GM18873 (cell line): ENCODE measurements around the gene GPR35.

ENCODE experiments used
- ATAC-seq: cut with Tn5 transposase; IDR thresholded peaks from one replicate; pipeline ENCODE4 v1.9.1; 2021; ENCODE audit warnings: mild to moderate bottlenecking, moderate library complexity, moderate number of reproducible peaks; ENCODE audit not compliant: unreplicated experiment, low FRiP score

Gene GPR35, protein sequence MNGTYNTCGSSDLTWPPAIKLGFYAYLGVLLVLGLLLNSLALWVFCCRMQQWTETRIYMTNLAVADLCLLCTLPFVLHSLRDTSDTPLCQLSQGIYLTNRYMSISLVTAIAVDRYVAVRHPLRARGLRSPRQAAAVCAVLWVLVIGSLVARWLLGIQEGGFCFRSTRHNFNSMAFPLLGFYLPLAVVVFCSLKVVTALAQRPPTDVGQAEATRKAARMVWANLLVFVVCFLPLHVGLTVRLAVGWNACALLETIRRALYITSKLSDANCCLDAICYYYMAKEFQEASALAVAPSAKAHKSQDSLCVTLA

DNA sequence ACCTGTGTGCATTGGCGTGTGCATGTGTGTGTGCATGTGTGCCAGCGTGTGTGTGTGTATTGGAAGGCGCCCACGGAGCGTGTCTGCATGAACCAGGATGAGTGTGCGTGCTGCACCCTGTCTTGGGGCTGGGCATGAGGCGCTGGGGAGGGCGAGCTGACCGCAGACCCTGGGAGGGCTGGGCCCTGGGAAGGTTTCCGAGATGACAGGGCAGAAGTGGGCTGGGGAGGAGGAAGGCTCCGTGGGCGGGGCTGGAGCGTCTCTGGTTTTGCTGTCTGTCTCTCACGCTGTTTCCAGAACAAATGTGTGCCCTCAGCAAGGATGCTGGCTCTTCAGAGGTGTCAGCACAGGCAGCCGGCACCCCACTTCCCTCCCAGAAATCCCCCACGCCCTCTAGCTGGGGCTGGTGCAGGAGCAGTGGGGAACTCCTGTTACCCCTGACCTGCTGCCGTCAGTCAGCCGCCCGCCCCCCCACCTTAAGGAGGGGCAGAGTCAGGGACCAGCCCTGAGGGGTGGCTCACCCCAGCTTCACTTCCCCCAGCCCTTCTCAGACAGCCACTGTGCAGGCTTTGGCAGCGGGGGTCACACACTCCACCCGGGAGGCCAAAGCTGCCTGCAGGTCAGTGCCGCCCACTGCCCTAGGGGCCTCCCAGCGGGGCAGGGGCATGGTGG is at the start of gene GPR35:
Gene GPR35, plus strand, starts transcription at position 531 of the 672 bp plus-strand sequence. CDS start 4,473 bp downstream, outside the sequence.
- ATAC-seq, result no peak

DNA sequence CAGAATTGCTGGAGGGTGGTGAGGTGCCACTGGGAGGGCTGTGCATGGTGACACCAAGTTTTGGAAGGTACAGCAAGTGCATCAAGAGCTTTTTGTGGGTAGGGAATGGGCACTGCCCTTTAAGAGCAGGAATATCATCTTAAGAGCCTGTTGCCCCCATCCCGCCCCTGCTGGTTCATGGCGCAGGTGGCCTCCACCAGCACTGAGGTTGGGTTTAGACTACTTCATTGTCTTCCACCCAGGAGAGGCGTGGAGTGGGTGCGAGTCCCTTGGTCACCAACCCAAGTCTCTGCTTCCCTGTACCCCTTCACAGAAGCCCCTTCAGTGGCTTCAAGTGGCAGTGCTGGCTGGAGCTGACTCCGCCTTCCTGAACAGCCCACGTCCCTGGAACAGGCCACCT is 49.2 kb upstream of the GPR35 start:
- no peak for ATAC-seq

DNA sequence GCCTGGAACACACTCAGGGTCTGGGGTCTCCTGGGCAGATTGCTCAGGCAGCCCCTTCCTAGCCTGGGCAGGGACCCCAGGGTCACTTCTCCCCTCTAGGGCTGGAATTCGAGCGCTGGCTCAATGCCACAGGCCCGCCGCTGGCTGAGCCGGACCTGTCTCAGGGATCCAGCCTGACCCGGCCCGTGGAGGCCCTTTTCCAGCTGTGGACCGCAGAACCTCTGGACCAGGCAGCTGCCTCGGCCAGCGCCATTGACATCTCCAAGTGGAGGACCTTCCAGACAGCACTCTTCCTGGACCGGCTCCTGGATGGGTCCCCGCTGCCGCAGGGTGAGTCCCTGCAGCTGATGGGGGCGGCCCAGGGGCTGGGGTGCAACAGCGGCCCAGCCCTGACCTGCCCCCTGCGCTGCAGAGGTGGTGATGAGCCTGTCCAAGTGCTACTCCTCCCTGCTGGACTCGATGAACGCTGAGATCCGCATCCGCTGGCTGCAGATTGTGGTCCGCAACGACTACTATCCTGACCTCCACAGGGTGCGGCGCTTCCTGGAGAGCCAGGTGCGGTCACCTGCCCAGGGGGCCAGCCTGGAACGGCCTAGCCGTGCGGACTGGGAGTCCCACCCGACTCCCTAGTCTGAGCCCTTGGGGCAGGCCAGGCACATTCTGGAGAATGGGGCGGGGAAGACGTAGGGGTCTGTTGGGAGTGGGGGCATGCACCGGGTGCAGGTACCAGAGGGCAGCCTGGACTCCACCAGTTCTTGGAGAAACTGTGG is 48.7 kb upstream of the GPR35 start:
- no peak for ATAC-seq

DNA sequence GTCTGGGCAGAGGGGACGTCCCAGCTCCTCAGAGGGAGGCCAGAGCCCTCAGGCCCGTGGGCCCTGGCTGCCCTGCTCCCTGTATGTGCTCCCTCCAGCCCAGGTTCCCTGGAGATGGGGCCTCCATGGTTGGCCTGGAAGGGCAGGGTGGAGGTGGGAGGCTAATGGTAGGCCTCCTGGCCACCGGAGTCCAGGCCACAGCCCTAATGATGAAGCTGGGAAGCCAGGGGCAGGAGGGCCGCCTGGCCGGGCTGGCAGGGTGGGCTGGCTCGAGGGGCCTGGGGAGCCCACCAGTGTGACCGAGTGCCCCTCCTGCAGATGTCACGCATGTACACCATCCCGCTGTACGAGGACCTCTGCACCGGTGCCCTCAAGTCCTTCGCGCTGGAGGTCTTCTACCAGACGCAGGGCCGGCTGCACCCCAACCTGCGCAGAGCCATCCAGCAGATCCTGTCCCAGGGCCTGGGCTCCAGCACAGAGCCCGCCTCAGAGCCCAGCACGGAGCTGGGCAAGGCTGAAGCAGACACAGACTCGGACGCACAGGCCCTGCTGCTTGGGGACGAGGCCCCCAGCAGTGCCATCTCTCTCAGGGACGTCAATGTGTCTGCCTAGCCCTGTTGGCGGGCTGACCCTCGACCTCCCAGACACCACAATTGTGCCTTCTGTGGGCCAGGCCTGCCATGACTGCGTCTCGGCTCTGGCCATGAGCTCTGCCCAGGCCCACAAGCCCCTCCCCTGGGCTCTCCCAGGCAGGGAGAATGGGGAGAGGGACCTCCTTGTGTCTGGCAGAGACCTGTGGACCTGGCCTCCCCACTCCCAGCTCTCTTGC is 47.8 kb upstream of the GPR35 start:
- ATAC-seq, result no peak

DNA sequence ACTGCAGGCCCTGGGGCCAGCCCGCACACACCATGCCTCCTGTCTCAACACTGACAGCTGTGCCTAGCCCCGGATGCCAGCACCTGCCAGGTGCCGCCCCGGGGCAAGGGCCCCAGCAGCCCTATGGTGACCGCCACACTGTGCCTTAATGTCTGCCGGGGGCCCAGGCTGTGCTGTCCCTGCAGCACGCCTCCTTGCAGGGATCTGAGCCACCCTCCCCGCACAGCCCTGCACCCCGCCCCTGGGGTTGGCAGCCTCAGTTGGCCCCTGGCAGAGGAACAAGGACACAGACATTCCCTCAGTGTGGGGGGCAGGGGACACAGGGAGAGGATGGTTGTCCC is 47.2 kb upstream of the GPR35 start:
- ATAC-seq, result no peak

DNA sequence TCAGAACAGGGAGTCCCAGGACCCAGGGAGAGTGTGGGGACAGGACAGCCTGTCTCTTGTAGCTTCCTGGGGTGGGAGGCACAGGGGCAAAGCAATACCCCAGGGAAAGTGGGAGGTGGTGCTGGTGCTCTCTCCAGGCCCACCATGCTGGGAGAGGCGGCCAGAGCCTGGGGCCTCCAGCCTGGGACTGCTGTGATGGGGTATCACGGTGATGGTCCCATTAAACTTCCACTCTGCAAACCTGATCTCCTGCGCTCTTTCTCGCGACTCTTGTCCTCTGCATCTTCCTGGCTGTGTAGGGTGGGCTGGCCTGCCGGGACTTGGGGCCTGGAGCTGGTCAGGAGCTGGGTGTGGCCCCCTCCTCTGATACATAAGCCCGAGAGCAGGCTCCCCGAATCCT is 46.8 kb upstream of the GPR35 start:
- no peak for ATAC-seq

DNA sequence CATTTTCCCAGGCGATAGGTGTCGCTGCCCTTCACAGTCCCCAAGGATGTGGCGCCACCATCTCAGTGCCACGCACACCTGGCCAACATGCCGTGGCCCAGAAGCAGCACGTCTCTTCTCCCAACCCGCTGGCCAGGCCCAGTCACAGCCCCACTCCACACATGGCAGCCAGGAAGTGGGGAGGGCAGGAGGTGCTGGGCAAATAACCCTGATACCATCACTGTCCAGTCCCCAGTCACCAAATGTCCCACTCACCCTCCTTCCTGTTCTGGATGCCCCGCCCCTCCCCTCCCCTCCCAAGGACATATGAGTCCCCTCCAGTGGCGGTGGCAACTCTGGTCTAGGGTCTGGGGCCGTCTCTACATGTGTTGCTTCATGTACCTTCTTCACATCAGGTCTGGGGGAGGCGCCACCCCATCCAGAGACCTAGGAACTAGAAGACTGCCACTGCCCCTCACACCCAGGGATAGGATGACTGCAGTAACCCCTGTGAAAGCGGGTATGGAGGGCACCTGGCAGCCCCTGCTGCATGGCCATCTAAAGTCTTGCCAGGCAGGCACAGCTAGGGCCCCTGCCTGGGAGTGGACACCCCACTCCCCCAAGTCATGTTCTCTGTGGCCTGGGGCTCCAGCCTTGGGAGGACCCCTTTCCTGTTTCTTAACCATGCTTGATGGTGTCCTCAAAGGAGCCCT is 46.1 kb upstream of the GPR35 start:
- no peak for ATAC-seq

DNA sequence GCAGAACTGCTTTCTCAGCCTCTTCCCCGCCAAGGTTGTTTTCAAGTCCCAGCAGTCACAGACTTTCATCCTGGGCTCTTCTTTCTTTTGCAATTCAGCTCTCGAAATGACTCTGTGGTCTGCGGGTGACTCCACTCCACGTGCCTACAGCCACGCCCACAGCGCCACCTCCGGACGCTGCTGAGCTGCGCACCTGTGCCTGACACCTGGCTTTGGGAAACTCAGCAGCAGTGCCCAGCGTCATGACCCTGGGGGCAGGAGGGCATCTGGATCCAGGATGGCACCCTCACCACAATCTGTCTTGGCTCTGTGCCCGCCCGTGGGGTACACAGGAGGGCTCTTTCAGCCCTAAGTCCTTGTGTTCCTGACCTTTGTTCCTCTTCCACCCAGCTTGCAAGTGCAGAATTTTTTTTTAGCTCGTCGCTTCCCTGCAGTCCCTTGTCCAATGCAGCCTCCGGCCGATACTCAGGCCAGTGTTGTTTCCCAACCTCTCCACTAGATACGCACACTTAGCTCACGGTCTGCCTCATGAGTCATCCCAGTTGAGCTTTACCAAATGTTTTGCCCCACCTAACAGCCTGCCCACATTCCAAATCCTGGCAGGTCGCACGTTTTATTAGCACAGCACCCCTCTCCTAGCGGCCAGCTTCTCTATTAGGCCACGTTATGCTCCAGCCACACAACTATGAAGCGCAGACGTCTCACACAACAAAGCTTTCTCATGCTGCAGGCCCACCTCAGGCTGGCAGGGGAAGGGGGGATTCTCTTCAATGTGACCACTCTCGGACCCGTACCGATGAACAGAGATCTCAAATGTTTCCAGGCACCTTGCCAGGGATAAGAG is 45.3 kb upstream of the GPR35 start:
- ATAC-seq, result no peak

DNA sequence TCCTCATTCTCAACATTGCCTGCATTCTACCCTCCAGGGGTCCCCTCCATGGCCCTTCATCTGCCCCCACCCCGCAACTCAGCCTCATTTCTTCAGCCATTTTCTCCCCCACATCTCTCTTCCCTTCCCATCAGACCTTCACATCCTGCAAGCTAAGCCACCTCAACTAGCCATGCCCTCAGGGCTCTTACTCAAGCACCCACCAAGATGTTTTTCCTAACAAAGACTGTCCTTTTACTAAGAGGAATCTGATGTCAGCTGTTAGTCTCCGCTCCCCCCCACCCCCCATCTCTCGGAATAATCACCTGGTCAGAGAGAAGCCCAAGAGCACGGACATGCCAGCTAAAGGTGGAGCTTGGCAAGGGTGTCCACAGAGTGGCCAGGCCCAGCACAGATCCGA is 43.5 kb upstream of the GPR35 start:
- no peak for ATAC-seq

DNA sequence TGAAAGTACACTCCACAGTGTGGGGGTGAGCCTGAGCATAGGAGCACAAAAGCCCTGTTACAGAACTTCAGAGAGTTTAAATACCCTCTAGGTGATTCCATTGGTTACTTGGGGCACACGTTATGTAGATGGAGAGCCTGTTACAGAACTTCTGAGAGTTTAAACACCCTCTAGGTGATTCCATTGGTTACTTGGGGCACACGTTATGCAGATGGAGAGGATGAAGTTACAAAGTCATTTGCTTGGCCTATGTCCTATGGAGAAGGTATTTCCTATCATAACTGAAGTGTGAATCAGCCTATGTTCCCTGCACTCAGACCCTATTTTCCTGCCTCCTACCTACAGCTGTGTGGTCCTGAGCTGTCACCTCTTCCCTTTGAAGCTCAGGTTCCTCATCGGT is 42.5 kb upstream of the GPR35 start:
- ATAC-seq, result no peak

DNA sequence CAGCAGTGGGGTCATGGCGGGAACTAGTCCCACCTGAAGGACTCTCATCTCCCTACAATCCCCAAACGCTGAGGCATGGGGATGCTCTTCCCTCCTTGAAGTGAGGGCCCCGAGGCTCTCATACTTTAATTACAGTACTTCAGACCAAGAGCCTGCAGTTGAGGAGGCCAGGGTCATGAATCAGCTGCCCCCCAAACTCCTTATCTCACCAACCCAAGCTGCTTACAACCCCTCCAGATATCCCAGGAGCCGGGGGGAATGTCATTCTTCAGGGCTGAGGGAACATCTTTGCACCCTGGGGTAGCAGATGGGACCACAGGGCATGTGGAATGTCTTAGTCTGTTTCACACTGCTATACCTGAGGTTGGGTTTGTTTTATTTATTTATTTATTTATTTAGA is 41.5 kb upstream of the GPR35 start:
- no peak for ATAC-seq

DNA sequence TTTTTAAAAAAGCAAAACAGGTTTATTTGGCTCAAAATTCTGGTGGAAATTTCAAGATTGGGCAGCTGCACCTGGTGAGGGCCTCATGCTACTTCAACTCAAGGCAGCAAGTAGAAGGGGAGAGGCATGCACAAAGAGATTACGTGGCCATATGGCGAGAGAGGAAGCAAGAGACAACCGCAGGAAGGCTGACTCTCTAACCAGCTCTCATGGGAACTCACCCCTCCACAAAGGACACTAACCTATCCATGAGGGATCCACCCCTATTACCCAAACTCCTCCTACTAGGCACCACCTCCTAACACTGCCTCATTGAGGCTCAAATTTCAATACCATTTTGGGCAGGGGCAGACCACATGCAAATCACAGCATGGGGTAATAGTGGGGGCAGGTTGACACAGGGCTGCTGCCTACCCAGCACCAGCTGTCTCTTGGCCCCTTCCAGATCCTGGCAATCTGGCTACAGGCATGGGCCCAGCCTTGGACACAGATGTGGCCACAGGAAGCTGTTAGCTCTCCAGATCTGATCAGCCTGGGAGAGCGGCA is 40.7 kb upstream of the GPR35 start:
- peak; percentile 63 for ATAC-seq

DNA sequence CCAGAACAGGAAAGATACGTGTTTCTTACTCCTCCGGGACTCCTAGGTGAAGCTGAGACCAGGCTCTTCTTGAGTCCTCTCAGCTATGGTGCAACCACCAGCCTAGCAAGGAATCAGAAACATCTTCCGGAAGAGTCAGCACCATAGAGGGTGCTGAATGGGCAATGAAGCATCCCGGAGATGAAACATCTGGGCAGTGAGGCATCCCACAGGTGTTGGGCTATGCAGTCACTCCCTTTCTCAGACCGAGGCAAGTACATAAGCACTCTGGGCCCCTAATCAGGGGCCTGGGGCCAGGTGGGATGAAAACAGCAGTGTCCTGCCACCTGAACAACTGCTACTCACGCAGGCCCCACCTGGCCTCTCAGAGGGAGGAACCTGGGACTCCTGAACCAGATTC is 40.2 kb upstream of the GPR35 start:
- peak; percentile 20 for ATAC-seq

DNA sequence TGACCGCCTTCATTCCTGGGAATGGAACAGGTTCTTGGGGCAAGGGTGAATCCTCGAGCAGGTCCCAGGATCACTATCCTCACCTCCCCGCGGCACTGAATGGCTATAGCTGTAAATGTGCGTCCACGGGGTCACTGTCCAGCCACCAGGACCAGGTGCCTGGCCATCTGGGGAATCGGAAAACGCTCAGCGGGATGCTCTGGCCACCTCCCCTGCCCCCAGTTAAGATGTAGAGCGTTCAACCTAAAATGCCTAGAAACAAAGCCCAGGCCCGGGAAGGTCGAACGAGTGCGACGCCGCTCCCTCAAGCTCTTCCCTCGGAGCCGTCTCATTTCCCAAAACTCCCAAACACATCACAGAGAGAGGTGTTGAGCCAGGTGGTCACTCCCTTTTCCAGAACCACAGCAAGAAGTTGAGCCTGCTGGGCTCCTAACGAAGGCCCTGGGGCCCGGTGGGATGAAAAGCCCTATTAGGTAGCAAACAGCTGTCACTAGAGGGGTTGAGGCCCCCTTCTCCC is 39.5 kb upstream of the GPR35 start:
- no peak for ATAC-seq

DNA sequence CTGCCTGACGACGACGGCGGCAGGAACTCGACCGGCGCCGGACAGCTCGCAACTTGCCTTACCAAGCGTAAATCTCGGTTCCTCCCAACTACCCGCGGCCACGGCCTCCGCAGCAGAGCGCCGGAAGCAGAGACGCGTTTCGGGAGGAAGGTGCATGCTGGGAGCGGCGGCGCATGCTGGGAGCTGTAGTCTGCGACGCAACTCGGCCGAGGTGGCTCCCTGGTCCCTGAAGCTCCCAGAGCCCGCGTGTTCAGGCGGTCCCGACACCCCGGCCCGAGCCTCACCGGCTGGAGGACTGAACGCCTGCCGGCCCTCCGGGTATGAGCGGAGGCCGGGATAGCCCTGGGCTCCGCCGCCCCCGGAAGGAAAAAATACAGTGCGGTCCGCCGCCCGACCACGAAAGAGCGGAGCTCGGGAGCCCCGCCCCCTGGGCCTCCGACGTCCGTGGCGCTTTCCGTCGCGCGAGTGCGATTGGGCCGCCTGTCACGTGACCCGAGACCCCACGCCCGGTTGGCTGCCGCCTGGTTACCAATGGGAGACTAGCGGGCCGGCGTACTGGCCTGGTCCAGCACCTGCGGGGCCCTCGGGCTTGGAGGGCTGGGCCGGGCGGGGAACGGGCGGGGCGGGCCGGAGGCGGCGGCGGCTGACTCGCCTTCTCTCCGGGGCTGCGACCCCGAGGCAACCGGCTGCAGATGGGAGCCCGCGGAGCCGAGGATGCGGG is 38.9 kb upstream of the GPR35 start, which contains the start of gene CAPN10:
Gene CAPN10, plus strand, starts transcription at position 537 of the 721 bp plus-strand sequence. Its CDS starts 178 bp downstream, at position 715.
- ATAC-seq, result peak; percentile 55

DNA sequence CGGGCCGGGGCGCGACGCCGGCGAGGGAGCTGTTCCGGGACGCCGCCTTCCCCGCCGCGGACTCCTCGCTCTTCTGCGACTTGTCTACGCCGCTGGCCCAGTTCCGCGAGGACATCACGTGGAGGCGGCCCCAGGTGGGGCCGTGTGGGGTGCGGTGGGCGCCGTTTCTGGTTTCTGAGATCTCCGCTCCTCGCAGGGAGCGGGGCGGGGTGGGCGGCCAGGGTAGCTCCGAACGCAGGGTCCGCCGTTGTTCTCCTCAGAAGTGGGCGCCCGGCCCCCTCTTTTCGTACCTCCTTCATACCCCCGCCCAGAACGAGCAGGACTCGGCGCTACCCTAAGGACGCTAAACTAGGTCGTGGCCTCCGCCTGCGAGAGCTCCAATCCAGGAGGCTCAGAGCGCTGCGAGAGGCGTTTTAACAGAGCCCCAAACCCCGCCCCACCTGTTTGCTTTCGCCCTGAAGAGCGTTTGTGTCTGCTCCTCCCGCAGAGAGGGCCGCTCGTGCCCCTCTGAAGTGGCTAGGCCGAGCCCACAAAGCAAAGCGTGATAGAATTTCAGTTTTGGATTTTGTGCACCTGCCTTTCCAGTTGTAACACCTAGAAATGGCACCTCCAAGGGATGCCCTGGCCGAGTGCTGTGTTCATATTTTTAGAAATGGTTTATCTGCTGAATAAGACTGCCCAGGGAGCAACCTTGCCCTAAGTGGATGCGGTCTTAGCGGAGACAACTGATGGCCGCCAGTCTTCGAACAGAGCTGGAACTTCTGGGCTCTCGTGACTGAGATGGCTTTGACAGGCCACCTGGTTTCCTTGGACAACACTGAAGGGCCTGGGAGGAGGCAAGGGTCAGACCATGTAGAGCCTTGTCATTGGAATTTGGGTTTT is 38.1 kb upstream of the GPR35 start:
- ATAC-seq, result no peak
